HG02884 (cell line): ENCODE data around the gene DMRTA1.
"Not testable (repeated sequence)": the region's sequence is repeated elsewhere in the genome, so short reads cannot be mapped to it uniquely, and the experiment has no call there.

Source experiments
- ATAC-seq: cut with Tn5 transposase; IDR thresholded peaks from one replicate; pipeline ENCODE4 v1.9.1; 2021; ENCODE audit warnings: mild to moderate bottlenecking, moderate library complexity; ENCODE audit not compliant: unreplicated experiment

DMRTA1 gene

DNA sequence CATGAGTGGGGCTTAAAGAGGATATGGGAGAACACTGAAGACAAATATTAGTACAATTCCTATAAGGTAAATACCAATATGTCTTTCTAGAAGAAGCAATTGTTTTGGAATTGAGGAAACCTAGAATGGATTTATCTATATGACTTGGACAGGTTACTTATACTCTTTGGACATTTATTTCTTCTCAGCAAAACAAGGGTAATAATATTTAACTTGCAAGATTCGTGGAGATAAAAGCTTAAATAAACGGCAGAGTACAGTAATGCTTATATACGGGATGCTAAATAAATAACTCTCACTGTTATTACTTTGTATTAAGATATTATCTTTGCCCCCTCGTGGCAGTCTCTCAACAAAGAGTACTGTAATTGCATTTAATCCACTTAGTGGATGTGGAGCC is 8.6 kb downstream of the DMRTA1 start:
- ATAC-seq, result no peak

GRCh38 chr9:22457448-22457847 is 10.8 kb downstream of the DMRTA1 start:
- no peak for ATAC-seq

GRCh38 chr9:22463205-22463604 is 16.6 kb downstream of the DMRTA1 start:
- no peak for ATAC-seq

DNA sequence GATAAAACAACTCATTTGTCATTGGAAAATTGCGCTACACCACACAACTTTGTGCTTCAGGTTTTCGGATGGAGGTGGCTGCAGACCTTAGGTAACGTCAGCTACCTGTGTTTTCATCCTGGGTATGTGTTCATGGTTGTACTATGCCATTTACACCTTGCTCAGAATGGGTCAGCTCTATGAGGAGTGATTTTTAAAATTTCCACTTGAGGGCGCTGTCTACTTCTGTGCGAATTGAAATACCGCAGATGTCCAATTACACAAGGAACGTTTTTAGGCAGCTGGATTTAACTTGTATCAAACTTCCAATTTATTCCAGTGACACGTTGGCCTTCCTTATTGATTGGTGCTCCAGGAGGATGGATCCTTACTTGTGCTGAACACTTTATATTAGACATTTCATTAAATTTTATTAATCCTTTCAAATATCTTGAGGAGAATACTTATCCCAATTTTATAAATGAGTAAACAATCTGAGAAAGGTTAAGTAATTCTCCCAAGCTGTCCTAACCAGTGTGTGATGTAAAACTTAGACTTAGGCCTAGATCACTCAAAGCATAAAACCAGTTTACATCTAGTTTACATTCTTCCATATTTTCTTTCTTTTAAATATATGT is 23.4 kb downstream of the DMRTA1 start:
- peak; percentile 86 for ATAC-seq

DNA sequence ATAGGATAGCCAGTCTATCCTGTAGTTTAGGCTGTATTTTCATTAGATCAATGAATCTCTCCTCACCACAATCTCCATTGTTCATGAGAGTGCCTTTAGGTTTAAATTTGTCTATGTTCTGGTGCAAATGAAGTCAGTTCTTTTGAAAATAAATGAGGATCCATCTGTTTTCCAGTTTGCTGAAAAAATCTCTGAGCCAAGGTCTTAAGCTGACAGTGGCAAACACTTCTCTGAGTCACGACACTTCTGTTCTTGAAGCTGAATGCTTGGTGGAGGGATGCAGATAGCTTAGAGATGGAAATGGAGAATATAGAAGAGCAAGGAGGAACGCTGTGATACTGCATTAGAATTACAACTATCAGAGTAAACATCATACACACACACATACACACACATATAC is 34.9 kb downstream of the DMRTA1 start:
- ATAC-seq, result no peak

DNA sequence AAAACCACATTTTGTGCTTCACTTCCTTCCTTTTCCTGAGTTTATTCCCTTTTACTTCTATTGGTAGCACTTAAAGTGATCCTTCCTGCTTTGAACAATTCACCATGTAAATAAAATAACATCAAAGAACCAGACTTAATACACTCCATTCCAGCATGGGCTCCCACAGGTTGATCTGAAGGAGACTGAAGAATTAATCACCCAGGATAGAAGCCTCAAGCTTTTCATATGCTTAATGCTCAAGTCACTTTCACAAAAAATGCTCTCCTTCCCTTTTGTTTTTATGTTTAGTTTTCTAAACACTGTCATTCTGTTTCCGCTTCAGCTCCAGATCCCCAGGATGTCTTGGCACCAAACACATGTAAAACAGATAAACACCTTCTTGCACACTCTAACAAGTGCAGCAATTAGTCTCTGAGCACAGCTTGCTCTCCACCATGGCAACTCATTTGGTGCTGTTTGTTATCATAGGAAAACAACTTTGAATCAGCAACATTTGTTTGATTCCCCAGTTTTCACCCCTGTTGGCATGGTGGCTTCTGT is 37.0 kb downstream of the DMRTA1 start:
- ATAC-seq, result no peak

DNA sequence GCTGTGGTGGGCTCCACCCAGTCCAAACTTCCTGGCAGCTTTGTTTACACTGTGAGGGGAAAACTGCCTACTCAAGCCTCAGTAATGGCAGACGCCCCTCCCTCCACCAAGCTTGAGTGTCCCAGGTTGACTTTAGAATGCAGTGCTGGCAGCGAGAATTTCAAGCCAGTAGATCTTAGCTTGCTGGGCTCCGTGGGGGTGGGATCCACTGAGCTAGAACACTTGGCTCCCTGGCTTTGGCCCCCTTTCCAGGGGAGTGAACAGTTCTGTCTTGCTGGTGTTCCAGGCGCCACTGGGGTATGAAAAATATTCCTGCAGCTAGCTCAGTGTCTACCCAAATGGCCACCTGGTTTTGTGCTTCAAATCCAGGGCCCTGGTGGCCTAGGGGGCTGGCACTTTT is 49.6 kb downstream of the DMRTA1 start:
- ATAC-seq, result not testable (repeated sequence)
